Activated T-cell treated with anti-CD3 and anti-CD28 coated beads for 4 hours (primary cell): ENCODE results near the gene WDR87.

Source experiments
- DNase-seq: peaks from one replicate; pipeline ENCODE4 v3.0.0-alpha.2; 2020

The WDR87 gene

DNA sequence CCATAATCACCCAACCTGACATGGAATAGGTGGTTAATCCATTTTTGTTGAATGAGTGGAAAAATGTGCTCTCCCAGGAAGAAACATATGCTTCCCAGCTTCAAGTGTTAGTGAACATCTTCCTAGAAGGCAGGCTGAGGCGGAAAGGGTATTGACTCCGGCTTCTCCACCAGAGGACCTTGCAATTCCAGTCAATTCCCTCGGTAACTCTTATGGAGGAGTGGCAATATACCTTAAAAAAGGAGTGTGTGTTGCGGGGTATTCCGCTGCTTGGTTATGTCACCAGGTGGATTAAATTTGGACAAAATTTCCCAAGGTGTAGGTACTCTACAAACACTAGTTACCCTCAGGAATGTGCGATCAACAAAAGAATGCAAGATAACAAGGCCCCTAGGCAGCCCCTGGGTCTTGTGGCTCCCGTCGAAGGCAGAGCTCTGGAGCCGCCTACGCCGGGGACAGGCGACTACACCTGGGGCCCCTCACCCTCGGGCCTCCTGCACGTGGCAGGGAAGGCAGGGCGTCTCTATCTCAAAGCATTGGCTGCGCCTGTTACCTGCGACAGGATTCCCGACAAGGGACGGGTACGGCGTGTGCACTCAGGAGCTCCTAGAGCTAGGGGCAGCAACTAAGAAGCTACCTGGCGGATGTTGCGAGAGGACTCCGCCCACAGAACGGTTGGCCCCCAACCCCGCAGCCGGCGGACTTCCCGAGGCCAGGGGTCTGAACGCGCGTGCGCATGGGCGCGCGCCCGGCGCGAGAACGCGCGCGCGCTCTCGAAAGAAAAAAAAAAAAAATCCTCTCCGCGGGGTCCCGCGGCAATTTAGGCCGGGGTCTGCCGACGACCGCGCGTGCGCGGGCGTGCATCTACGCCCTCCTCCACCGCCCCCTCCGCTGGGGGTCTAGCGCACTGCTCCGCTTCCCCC, at the start of gene WDR87:
WDR87 (minus strand) TSS at position 649 of the 923 bp plus-strand sequence. CDS start 8,355 bp downstream, outside the sequence.
- DNase-seq, result peak; percentile 6

DNA sequence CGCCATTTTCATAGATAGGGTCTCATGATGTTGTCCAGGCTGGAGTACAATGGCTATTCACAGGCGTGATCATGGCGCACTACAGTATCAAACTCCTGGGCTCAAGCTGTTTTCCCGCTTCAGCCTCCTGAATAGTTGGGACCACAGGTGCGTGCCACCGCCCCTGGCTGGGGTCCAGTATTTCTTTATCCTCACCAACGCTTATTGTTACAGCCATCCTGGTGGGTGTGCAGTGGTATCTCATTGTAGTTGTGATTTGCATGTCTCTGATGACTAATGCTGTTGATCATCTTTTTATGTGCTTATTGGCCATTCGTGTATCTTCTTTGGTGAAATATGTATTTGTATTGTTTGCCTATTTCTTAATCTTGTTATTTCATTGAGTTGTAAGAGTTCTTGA, 49.6 kb upstream of the WDR87 start:
- no peak for DNase-seq

DNA sequence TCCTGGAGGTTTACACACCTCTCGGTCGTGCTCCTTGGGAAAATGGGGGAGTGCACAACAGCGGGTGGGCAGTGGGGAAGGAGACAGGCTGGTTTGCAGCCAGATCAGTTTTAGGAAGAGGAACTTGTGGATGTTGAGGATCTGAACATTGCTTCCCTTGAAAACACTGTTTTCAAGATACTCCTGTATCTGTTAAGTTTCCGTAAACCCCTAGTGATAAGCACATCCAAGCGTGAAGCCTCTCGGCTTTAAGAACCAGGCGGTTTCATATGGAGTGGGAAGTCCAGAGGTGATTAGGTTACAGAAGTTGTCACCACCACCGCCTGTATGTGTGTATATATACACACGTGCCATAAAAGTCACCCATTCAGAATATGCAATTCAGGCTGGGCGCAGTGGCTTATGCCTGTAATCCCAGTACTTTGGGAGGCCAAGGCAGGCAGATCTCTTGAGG, 48.1 kb upstream of the WDR87 start:
- DNase-seq, result no peak

DNA sequence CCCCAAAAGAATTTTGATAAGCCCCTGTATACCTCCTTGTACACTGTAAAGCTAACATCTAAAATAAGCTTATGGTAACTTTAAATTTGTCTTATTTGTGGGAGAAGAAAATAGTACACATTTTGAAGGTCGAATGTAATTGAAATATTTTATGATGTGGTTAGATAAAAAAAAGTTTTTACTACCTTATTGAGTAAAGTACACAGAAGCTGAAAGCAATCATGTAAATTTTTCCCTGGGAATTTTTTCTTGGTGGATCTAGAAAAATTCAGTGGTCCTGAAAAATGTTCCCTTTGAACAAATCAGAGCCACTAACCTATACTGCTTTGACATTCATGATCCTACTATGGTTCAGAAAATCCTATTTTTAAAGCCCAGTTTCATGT, 47.5 kb upstream of the WDR87 start:
- no peak for DNase-seq

DNA sequence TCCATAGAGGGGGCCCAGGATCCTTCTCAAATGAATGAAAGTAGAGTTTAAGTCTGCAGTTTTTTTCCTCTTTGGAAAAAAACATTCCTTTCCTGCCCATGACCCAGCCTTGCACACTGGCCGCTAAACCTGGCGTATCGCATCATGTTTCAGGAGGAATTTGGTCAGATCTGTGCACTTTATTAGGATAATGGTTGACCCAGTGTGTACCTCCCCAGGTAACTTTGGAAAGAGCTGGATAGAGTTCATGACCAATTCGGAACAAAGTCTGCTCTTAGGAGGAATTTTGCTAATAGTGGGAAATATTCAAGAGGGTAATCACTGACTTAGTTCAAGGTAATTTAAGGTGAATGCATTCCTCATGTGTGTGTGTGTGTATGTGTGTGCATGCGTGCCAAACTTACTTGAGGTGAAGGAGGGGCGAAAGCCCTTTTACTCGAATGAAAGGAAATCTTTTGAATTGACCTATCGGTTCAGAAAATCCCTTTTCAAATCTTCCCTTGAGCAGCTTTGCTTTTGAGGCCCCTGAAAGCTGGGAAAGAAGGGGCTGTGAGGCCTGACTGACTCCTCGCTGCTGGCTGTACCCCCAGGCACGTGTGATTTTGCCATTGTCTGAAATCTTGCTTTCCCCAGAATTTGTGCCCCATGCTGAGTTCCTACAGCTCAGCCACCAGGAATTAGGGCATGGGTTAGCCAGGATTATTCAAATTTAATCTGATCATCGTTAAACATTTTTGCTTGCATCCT, 47.0 kb upstream of the WDR87 start:
- DNase-seq, result no peak

DNA sequence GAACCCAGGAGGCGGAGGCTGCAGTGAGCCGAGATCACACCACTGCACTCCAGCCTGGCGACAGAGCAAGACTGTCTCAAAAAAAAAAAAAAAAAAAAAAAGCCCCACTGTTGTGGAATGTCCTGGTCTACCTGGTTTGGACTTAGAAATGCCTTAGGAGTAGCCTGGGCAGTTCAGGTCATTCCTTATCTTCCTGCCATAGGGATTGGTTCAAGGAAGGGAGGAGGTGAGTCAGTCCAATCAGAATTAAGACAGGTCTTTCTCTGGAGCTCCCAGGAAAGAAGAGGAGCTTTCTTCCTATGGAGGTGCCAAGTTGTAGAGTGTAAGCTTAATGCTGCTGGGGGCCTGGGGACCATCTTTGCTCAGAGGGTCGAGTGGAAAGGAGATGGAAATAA, 45.4 kb upstream of the WDR87 start:
- DNase-seq, result no peak

DNA sequence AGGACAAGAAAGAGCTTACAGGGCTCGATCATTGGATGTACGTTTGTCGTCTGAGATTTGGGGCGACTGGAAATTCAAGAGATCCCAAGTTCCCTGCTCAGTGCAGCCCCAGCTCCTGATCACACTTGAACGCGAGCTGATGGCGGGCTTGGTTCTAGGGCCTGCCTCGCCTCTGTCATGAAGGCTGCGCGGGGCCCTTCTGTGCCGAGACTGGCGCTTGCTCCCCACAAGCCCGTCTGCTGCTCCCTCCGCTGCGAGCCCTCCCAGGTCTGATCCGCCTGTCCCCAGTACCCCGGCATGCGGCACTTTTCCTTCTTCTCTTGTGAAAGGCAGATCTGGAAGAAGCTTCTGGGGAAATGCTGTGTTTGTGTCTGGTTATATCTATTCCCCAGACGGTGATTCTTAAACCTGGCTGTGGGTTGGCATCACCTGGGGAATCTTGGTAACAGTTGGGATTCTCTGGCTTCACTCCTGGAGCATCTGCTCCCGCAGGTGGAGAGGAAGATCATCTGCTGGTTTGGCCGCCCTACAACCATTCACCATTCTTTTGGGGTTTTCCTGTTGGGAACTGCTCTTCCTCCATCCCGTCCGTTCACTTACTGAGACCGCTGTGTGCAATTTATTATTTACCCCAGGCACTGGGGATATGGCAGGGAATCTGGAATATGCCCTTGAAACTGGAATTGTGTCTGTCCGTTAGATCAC, 44.2 kb upstream of the WDR87 start:
- no peak for DNase-seq

DNA sequence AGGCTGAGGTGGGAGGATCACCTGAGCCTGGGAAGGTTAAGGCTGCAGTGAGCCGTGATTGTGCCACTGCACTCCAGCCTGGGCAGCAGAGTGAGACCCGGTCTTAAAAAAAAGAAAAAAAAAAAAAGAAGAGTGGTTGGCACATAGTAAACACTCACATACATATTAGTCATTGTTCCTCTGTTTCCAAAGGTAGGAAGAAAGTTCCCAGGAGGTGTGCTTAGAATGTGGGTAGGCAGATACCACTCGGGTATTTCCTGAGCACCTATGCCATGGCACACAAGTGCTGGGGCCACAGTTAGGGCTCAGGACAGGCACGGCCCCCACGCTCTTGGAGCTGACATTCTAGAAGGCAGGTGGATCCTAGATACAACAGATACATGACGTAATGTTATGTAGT, 42.0 kb upstream of the WDR87 start:
- no peak for DNase-seq

DNA sequence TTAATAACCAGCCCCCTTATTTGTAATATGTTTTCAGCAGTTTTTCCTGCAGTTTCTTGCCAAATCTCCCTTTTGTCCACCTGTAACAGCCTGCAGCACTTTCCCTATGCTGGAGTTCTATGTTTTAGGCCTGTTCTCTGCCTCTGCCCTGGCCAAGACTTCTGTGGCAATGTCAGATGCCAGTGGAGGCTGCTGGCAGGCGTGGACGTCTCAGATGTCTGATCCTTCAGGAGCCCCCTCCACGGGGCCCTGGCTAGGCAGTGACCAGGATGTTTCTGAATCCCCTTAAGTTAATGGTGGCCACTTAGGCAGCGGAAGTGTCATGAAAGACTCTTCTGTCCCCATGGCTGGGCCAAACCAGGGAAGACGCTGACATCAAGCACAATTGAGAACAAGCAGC, 41.4 kb upstream of the WDR87 start:
- no peak for DNase-seq

DNA sequence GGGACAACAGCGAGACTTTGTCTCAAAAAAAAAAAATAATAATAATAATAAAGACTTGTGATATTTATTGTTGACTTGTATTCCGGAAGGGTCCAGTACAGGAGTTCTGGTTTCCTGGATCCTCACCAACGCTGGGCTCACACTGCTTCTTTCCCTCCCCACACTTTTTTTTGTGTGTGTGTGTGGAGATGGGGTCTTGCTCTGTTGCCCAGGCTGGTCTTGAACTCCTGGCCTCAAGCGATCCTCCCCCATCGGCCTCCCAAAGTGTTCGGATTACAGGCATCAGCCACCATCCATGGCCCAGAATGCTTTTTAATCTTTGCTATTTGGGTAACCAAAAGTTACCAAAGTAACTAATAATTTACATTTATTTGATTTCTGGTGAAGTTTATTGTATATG, 39.7 kb upstream of the WDR87 start:
- no peak for DNase-seq

DNA sequence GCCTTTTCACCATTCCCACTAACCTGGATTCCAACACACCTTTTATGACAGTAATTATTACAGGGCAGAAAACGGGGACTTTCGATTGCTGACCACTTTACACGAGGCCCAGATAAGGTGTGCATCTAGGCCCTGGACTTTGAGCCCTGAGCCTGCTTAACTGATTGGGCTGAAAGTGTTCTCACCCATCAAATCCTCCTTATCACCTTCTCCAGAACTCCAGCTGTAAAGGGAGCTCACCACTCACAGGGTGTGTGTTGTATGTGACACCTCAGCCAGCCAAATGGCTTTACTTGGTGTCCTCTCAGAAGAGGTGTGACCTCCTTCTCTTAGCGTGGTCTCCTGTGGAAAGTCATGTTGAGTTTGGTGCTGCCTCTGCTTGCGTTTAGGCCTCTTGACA, 37.1 kb upstream of the WDR87 start:
- DNase-seq, result no peak

DNA sequence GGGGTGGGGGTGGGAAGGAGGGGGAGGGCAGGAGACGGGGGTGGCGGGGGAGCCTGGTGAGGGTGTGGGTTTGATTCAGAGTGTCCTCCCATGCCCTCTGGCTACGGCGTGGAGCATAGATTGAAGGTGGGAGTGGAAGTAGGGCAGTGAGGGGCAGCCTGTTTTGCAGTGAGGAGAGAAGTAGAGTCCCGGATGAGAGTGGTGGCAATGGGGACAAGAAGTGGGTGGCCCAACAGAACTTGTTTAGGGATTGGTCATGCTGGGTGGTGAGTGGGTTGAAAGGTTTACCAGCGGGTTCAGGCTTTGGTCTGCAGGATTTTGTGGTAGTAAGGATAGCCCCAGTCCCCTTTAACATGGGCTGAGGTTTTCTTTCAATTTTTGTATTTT, 36.1 kb upstream of the WDR87 start:
- no peak for DNase-seq

DNA sequence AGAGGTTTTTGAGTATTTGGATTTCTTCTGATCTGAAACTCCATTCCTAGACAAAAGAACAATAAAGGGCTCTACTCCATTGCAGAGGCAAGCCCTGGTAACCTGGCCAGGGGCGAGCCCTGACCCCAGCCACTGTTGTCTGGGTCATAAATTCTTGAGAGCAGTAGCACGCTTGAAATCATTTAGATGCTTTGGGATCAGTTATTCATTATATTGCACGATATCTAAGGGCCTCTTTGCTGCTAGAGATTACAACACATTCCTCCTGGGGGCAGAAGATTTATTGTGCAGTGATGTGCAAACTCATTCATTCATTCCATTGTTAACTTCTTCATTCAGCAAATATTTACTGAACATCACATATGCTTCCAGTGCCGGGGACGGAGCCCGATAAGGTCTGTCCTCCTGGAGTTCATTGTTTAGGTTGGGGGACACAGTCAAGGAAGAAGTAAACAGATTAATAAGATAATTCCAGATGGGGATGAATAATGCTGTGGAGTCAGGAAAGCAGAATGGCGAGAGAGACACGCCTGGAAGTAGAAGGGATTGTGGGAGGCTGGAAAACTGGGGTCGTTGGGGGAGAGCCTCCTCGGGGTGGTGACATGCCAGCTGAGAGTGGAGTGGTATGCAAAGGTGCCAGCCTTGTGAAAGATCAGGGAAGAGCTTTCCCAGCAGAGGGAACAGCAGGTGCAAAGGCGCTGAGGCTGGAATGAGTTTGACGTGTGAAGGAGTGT, 35.6 kb upstream of the WDR87 start:
- no peak for DNase-seq

DNA sequence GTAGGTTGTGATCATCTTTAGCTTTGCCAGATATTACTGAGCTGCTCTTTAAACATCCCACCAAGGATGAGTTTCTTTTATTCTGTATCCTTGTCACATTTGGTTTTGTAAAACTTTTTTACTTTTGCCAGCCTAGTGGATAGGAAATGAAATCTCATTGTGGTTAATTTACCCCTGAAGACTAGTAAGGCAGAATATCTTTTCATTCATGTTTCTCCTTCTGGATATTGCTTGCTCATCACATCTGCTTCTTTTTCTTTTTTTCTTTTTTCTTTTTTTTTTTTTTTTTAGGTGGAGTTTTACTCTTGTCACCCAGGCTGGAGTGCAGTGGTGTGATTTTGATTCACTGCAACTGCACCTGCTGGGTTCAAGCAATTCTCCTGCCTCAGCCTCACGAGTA, 32.0 kb upstream of the WDR87 start:
- no peak for DNase-seq

DNA sequence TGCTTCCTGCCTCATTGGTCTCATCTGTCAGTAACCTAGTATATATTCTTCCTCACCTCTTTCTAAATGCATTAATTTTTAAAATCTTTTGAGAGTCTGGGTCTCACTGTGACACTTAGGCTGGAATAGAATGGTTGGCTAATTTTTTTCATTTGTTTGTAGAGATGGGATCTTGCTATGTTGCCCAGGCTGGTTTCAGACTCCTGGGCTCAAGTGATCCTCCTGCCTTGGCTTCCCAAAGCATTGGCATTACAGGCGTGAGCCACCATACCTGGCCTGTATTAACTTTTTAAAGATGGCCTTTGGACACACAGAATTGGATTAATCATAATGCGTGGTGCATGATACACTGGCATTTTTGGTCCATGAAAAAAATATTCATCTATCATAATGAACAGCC, 30.5 kb upstream of the WDR87 start:
- DNase-seq, result no peak

DNA sequence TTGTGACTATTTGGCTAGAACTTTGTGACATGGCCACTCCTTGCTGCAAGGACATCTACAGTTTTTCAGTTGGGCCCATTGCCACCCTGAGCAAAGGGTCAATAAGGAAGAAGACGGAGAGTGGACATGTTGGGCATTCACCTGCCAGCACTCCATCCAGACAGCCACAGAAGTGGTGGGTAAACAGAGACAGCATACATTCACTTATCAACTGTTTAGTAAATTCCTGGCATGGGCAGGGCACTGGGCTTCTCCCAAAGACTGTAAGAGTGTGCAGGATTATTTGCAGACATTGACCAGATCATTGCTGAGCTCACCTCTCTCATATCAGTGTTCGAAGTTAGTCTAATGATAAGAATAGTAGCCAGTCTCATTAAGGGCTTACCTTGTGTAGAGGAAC, 29.8 kb upstream of the WDR87 start:
- DNase-seq, result no peak

DNA sequence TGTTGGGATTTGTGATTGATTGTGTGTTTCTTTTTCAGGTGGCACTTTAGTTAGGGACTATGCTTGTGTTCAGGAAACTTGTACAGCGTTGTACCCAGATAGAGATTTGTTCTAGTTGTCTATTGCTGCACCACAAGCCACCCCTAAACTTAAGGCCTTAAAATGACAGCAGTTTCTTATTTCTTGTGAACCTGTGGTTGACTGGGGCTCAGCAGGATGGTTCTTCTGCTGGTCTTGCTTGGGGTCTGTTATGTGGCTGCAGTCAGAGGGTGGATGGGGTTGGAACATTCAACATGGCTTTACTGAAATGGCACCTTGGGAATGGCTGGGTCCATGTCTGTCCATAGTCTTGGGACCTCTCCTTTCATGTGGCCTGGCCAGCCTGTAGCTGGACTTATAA, 28.9 kb upstream of the WDR87 start:
- DNase-seq, result no peak

DNA sequence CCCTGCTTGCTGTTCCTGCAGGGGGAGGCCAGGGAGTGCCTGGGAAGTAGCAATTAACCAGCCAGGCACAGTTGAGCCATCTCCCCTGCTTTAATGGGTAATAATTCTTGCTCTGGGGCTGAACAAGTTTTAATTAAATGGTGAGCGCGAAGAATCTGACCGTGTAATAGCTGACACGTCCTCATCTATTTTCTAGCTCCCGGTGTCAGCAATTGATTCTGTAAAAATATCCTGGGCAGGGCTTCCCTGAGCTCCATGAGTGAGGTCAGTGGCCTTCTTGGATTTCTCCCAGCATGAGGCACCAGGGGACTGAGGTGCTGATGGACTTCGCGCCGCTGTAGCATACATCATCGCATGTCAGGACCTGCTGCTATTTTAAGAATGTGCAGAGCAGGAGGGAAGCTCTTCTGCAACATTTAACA, 27.6 kb upstream of the WDR87 start:
- DNase-seq, result no peak

DNA sequence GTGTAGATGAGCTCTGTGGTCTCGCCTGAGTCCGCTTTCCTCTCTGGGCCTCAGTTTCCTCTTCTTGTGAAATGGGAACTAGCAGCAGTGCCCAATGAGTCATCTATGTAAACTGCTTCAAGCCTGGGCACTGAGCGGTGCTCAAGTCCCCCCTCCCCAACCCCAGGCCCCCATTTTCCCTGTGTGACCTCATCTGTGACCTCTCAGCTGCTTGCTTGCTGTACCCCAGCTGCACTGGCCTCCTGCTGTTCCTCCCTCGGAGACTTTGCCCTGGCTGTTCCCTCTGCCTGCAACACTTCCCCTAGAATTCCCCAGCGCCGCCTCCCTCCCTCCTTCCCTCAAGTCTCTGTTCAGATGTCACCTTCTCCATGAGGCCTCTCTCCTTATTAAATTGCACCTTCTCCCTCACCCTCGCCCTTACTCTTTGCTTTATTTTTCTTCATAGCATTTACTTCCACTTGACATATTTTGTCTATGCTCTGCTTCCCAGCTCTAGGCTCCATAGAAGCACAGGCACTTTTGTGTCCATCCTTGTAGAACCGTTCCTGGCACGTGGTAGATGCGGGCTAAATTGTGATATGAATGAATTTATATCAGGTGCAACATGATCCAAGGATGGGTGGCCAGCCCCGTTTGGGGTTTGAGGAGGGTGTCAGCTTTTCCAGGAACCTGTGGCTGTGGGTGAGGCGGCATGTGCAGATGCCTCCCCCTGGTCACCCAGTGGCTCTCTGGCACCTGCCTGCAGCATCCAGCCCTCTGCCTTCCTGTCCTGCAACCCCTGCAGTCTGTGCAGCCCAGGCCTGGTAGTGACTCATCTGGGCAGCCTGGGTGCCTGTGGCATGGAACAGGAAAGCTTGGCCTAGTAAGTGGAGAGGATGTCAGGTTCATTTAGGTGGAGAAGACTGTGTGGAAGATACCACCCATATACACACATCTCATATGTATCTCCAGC, 26.9 kb upstream of the WDR87 start:
- no peak for DNase-seq

DNA sequence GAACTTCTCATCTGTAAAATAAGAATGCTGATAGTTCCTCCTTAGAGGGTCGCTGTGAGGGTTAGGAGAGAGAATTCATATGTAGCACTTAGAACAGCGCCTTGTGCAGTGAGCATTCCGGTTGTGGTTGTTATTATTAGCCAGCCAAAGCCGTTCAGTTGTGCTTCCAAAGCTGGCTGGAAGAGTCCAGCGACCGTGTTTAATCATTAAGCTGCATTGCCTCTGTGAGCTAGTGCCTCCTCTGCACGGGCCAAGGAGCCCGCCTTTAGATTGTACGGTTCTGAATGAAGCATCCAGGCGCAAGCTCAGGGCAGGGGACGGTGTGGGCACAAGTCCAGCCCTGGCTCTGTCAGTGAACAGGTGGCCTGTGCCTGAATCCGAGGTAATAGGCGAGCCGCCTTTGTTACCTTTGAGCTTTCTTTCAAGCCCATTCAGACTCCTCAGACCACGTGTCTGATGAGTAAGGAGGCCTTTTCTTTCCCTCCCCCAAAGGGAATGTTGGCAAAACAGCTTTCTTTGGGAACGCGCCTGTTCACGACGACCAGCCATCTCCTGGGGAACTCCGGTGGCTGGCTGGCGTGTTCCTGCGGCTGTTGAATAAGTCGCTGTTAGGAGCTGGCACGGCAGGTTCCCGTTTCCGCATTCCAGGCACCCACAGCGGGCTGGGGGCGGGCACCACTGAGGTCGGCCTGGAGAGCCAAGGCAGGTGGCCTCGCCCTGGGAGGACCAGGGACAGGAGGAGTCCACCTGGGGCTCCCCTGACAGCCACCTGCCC, 25.7 kb upstream of the WDR87 start:
- no peak for DNase-seq

DNA sequence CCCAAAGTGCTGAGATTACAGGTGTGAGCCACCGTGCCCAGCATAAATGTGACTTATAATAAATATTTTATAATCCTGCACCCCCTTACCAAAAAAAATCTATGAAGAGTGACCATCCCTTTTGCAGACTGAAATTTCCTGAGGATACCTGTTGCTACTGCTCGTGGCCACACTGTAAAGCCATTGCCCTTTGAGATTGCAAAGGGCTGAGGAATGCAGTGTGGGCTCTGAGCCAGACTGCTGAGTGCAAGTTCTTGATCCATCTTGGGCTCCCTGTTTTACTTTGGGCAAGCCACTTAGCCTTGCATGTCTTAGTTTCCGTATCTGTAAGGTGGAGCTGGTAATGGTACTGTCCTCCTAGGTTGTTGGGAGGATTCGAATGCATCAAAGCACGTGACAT, 24.0 kb upstream of the WDR87 start:
- no peak for DNase-seq
